Measurements from ENCODE around the gene ARSB. TPM values are rescaled to one million over a fixed set of nuclear protein-coding genes. Genes with fewer than 3 reads are reported as not detected.

The ARSB gene
- total and polyA plus RNA-seq, 3 donors from 2014 or later, result 5.3 to 12.9 (median 11.8) TPM

DNA sequence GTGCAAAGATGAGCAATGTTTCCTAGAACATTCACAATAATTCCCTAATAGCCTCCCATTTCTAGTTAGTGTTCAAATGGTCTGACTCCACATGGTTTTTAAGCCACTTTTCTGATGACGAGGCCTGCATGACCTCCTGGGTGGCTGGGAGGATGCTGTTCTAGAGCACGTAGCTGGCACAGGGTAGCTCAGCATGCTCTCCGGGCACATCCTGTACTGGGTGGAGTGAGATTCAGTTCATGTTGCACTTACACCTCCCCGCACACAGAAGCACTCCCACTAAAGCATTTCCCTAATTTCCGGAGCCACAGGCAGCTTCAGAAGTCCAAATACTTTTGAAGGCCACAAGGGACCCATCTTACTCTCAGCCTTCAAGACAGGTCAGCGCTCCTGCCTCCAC lies 176.7 kb downstream of the ARSB start:
- no peak overlapping the region for H3K4me3 ChIP-seq

DNA sequence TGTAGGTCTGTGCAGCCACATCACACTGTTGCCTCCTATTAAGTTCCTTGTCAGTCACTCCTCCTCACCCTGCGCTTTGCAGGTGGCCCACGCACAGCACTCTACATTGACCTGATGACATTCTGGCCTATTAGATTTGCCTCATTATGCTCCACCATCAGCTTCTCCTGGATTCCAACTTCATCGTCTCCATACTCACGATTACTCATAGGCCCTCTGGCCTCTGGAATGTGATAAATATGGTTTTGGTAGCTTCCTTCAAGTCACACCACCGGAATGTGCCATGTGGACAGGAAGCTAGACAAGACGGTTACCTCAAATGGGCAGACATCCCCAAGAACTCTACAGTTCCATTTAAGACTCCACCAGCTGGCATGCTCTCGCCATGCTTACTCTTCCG lies 178.6 kb downstream of the ARSB start:
- intact Hi-C loops (cut with DNase I; ENCODE audit: low total_unique reads), result no loop called here
- no peaks in the 10 kb centered on the region for H3K27me3 ChIP-seq
- 95 to 96% methylated on average over 8 of the region's 8 CpGs for WGBS, 2 donors
- no peak for DNase-seq
- no peak overlapping the region for H3K27ac ChIP-seq
- H3K4me1 ChIP-seq, result peaks cover 29% of the 10 kb centered on the region
- TF ChIP-seq, protein P1, sequence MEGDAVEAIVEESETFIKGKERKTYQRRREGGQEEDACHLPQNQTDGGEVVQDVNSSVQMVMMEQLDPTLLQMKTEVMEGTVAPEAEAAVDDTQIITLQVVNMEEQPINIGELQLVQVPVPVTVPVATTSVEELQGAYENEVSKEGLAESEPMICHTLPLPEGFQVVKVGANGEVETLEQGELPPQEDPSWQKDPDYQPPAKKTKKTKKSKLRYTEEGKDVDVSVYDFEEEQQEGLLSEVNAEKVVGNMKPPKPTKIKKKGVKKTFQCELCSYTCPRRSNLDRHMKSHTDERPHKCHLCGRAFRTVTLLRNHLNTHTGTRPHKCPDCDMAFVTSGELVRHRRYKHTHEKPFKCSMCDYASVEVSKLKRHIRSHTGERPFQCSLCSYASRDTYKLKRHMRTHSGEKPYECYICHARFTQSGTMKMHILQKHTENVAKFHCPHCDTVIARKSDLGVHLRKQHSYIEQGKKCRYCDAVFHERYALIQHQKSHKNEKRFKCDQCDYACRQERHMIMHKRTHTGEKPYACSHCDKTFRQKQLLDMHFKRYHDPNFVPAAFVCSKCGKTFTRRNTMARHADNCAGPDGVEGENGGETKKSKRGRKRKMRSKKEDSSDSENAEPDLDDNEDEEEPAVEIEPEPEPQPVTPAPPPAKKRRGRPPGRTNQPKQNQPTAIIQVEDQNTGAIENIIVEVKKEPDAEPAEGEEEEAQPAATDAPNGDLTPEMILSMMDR (IDR thresholded peaks at IDR 0.05), result no peak
- no peak for TF ChIP-seq POLR2A (IDR thresholded peaks at IDR 0.05)
- no peak overlapping the region for H3K4me3 ChIP-seq
- H3K36me3 ChIP-seq (ENCODE audit: low read depth, missing control alignments), result no peaks in the 10 kb centered on the region
- no peaks in the 10 kb centered on the region for H3K9me3 ChIP-seq

More for the DNA sequence above, 176.7 kb downstream of the ARSB start:
- peak; percentile 30 for DNase-seq
- no peaks in the 10 kb centered on the region for H3K36me3 ChIP-seq (ENCODE audit: low read depth, missing control alignments)
- no peak overlapping the region for H3K27ac ChIP-seq
- intact Hi-C loops (cut with DNase I; ENCODE audit: low total_unique reads), result no loop called here
- peaks cover 28% of the 10 kb centered on the region for H3K4me1 ChIP-seq
- no peaks in the 10 kb centered on the region for H3K9me3 ChIP-seq
- no peaks in the 10 kb centered on the region for H3K27me3 ChIP-seq
- TF ChIP-seq, protein P1 (IDR thresholded peaks at IDR 0.05), result no peak
- TF ChIP-seq POLR2A (IDR thresholded peaks at IDR 0.05), result no peak
- WGBS, 2 donors, result 40 to 47% methylated on average over 6 of the region's 6 CpGs

DNA sequence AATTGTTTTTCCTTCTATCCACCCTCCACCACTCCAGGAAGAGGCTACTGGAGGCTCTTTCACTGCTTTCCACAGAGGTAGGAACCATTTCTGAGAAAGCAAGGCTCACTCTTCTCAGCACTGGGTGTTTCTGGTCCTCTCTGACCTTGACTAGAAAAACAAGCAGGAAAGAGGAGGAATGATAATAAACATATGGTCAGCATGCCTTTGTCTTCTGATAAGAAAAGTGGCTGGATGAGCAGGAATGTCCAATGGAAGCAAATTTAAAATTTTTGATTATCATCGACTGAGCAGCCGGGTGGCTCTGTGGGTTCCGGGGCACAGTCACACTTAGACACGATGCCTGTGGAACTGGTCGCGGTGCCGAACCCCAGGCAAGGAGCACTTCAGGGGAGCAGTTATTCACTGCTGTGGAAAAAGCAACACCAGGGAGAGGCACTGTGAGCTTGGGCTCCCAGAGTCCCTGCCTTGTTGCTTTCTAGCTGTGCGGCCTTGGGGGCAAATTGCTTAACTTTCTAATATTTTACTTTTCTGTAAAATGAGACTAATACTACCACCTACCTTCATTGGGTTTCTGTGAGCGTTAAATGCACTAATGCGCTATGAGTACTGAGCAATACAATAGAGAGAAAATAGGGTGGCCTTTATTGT lies 179.5 kb downstream of the ARSB start:
- Histone ChIP-seq H3K27ac (peak overlapping the region in 1 of 2 donors; percentile 46), H3K4me3 (no peak overlapping the region), H3K4me1 (peaks cover 29% of the 10 kb centered on the region), H3K9me3 (no peaks in the 10 kb centered on the region), H3K36me3 (ENCODE audit: low read depth, missing control alignments) (no peaks in the 10 kb centered on the region), H3K27me3 (no peaks in the 10 kb centered on the region)
- 60 to 67% methylated on average over 10 of the region's 10 CpGs for WGBS, 2 donors
- DNase-seq, result no peak
- no peak for TF ChIP-seq POLR2A (IDR thresholded peaks at IDR 0.05)
- TF ChIP-seq, protein P1 (IDR thresholded peaks at IDR 0.05), result no peak
- intact Hi-C loops (cut with DNase I; ENCODE audit: low total_unique reads), result no loop called here

DNA sequence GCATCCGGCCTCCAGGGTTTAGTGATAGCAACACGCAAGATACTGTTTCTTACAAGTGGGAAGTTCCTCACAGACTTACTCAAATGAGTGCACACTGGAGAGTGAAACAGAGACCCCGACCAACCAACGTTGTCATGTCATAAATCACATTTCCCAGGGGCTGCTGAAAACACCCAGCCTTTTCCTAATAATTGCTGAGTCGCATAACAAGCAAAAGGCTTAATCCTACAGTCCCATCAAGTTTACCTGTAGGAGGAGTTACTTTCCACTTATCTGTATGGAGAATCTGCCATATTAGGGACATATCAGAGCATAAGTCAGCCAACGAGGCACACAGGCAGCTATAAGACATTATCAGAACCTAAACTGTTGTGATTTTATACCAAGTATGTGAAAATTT lies 180.1 kb downstream of the ARSB start:
- H3K36me3 ChIP-seq (ENCODE audit: low read depth, missing control alignments), result no peaks in the 10 kb centered on the region
- H3K27ac ChIP-seq, result peak overlapping the region in 1 of 2 donors; percentile 46
- no peak overlapping the region for H3K4me3 ChIP-seq
- DNase-seq, result no peak
- H3K9me3 ChIP-seq, result no peaks in the 10 kb centered on the region
- peaks cover 29% of the 10 kb centered on the region for H3K4me1 ChIP-seq
- 68 to 76% methylated on average over 6 of the region's 6 CpGs for WGBS, 2 donors
- no peak for TF ChIP-seq POLR2A (IDR thresholded peaks at IDR 0.05)
- TF ChIP-seq, protein P1 (IDR thresholded peaks at IDR 0.05), result no peak
- H3K27me3 ChIP-seq, result no peaks in the 10 kb centered on the region
- intact Hi-C loops (cut with DNase I; ENCODE audit: low total_unique reads), result no loop called here

DNA sequence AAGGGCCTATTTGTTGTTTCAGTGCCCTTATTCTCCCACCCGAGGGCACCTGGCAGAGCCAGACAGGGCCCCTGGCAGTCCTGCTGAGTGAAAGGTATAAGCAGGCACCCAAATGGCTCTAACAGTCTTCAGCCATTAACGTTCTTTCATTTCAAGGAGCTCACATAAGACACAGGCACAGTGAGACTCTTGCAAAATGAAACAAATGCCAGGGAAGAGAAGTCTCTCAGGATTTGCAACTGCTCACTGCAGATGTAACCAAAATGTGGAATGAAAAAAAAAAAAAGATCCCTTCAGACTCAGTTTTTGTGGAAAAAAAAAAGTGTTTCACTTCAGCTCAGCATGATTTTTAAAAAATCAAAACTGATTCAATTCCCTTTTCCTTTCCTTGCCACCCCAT lies 181.2 kb downstream of the ARSB start:
- no peaks in the 10 kb centered on the region for H3K36me3 ChIP-seq (ENCODE audit: low read depth, missing control alignments)
- intact Hi-C loops (cut with DNase I; ENCODE audit: low total_unique reads), result no loop called here
- no peak for DNase-seq
- no peak overlapping the region for H3K27ac ChIP-seq
- WGBS, 2 donors, result 63% methylated on average over 2 of the region's 2 CpGs
- no peak overlapping the region for H3K4me3 ChIP-seq
- TF ChIP-seq, protein P1 (IDR thresholded peaks at IDR 0.05), result no peak
- TF ChIP-seq POLR2A (IDR thresholded peaks at IDR 0.05), result no peak
- H3K4me1 ChIP-seq, result peaks cover 29% of the 10 kb centered on the region
- H3K27me3 ChIP-seq, result no peaks in the 10 kb centered on the region
- H3K9me3 ChIP-seq, result no peaks in the 10 kb centered on the region
